HCT116 (cell line): ENCODE data around the gene RHBDF2. TPM values are rescaled to one million over a fixed set of nuclear protein-coding genes. Genes with fewer than 3 reads are reported as not detected.

ENCODE experiments used
- ATAC-seq: fragments of 200-7000 bp; cut with Tn5 transposase; 2 replicates; pipeline ENCODE4 v1.9.1; 2020; ENCODE audit warnings: mild to moderate bottlenecking, moderate library complexity
- BruUV-seq: library from RNA; stranded (reverse); fragments of 400-500 nt; replicated peaks from 2 replicates; lab custom pipeline; 2021; lab: Mats Ljungman, UMichigan
- CTCF ChIA-PET: fragments of 300-600 bp; sonication (Branson Sonifier 250); formaldehyde crosslinking; loops from one replicate; lab custom pipeline; 2021; ENCODE audit warnings: antibody characterized with exemption; lab: Charles Lee
- POLR2A ChIA-PET: fragments of 300-600, 350-600 bp; sonication (Branson Sonifier 250); formaldehyde crosslinking; loops from one replicate; lab custom pipeline; 2021; ENCODE audit warnings: antibody characterized with exemption; lab: Charles Lee
- RAD21 ChIA-PET, 2 experiments: fragments of 300-600 bp; sonication (Branson Sonifier 250); formaldehyde crosslinking; loops; one replicate each; lab custom pipeline; 2023; ENCODE audit warnings: low total read pairs in 2 of 2; ENCODE audit not compliant: uncharacterized antibody in 2 of 2, unreplicated experiment in 2 of 2, low non-redundant PET in 1 of 2; lab: Charles Lee
- DNase-seq: peaks from one replicate; pipeline ENCODE4 v3.0.0-alpha.2; 2010; ENCODE audit warnings: low read depth, low spot score
- H2AFZ ChIP-seq: fragments of 200-600 bp; shearing (Covaris generic), sonication (generic); 2 replicates; pipeline ENCODE4 v1.6.1; 2017; ENCODE audit warnings: low read depth, mixed run types, mixed read lengths, antibody characterized with exemption, low read length; ENCODE audit not compliant: poor library complexity, severe bottlenecking
- H3K27ac ChIP-seq: 2 replicates; pipeline ENCODE4 v1.5.1; 2012; ENCODE audit warnings: low read depth, low read length
- H3K27me3 ChIP-seq: fragments of 200-600 bp; sonication (generic); 2 replicates; pipeline ENCODE4 v1.6.1; 2016; ENCODE audit warnings: mixed run types, low read length, mixed read lengths; ENCODE audit not compliant: insufficient read depth
- H3K36me3 ChIP-seq, 2 experiments: fragments of 200-500 bp in 1 of 2; fragments of 200-600 bp in 1 of 2; sonication (Bioruptor generic) in 1 of 2; sonication (generic) in 1 of 2; 2 replicates each; pipeline versions ENCODE4 v1.5.1 to v1.6.1; 2014 to 2016; ENCODE audit warnings: low read length in 2 of 2, inconsistent platforms in 1 of 2, mixed read lengths in 1 of 2, mixed run types in 1 of 2; ENCODE audit not compliant: insufficient read depth in 2 of 2, control insufficient read depth in 1 of 2
- H3K4me1 ChIP-seq, 2 experiments: fragments of 200-600 bp in 1 of 2; sonication (generic) in 1 of 2; 2 replicates each; pipeline versions ENCODE4 v1.5.1 to v1.6.1; 2012 to 2017; ENCODE audit warnings: low read length in 2 of 2, inconsistent platforms in 1 of 2, mild to moderate bottlenecking in 1 of 2, mixed read lengths in 1 of 2, mixed run types in 1 of 2, moderate library complexity in 1 of 2; ENCODE audit not compliant: insufficient read depth in 2 of 2, control insufficient read depth in 1 of 2
- H3K4me2 ChIP-seq: fragments of 200-600 bp; sonication (generic); 2 replicates; pipeline ENCODE4 v1.6.1; 2017; ENCODE audit warnings: mixed run types, low read length, mixed read lengths
- H3K4me3 ChIP-seq, 2 experiments: fragments of 200-600 bp in 1 of 2; sonication (generic) in 1 of 2; replicated peaks in 1 of 2; 2 replicates each; pipeline ENCODE4 v1.5.1; 2011 to 2016; ENCODE audit warnings: low read length in 2 of 2, control low read depth in 1 of 2, low read depth in 1 of 2, mild to moderate bottlenecking in 1 of 2, mixed read lengths in 1 of 2, mixed run types in 1 of 2
- H3K79me2 ChIP-seq: fragments of 200-600 bp; sonication (generic); 2 replicates; pipeline ENCODE4 v1.6.1; 2017; ENCODE audit warnings: mild to moderate bottlenecking, mixed run types, low read length, moderate library complexity, mixed read lengths; ENCODE audit not compliant: insufficient read depth
- H3K9ac ChIP-seq: fragments of 200-600 bp; sonication (generic); 2 replicates; pipeline ENCODE4 v1.6.1; 2016; ENCODE audit warnings: low read length, mixed read lengths
- H3K9me2 ChIP-seq: fragments of 200-600 bp; sonication (generic), shearing (Covaris generic); 2 replicates; pipeline ENCODE4 v1.6.1; 2017; ENCODE audit warnings: mixed run types, mild to moderate bottlenecking, moderate library complexity; ENCODE audit not compliant: insufficient read depth
- H3K9me3 ChIP-seq, 2 experiments: fragments of 200-500 bp in 1 of 2; fragments of 200-600 bp in 1 of 2; sonication (Bioruptor generic) in 1 of 2; sonication (generic) in 1 of 2; 2 replicates each; pipeline ENCODE4 v1.6.1; 2014 to 2017; ENCODE audit warnings: low read length in 2 of 2, mixed read lengths in 2 of 2, inconsistent platforms in 1 of 2, low read depth in 1 of 2, mild to moderate bottlenecking in 1 of 2, mixed run types in 1 of 2, moderate library complexity in 1 of 2; ENCODE audit not compliant: control insufficient read depth in 1 of 2, insufficient read depth in 1 of 2
- H4K20me1 ChIP-seq: fragments of 200-600 bp; sonication (generic), shearing (Covaris generic); 2 replicates; pipeline ENCODE4 v1.6.1; 2017; ENCODE audit warnings: mixed run types, mild to moderate bottlenecking, moderate library complexity; ENCODE audit not compliant: insufficient read depth
- CEBPB ChIP-seq: IDR thresholded peaks from 2 replicates; pipeline ENCODE4 v1.6.1; 2012; ENCODE audit warnings: low read depth
- CTCF ChIP-seq, 3 experiments: fragments of 200-600 bp in 1 of 3; sonication (generic) in 1 of 3; IDR thresholded peaks in 2 of 3; conservative IDR thresholded peaks in 1 of 3; 2 replicates each; pipeline ENCODE4 v1.5.1; 2012 to 2017; ENCODE audit warnings: low read depth in 2 of 3, low read length in 2 of 3, antibody characterized with exemption in 1 of 3, borderline replicate concordance in 1 of 3, control low read depth in 1 of 3, mild to moderate bottlenecking in 1 of 3, mixed read lengths in 1 of 3, mixed run types in 1 of 3, moderate library complexity in 1 of 3; ENCODE audit not compliant: insufficient read depth in 1 of 3
- EZH2 ChIP-seq: fragments of 200-600 bp; sonication (generic); IDR thresholded peaks from 2 replicates; pipeline ENCODE4 v1.6.1; 2017; ENCODE audit warnings: antibody characterized with exemption, mixed run types
- EZH2phosphoT487 ChIP-seq: fragments of 200-600 bp; IDR thresholded peaks from 2 replicates; pipeline ENCODE4 v1.6.1; 2018; ENCODE audit warnings: antibody characterized with exemption, borderline replicate concordance
- FOSL1 ChIP-seq: IDR thresholded peaks from 2 replicates; pipeline ENCODE4 v1.6.1; 2012; ENCODE audit warnings: low read depth
- JUND ChIP-seq: IDR thresholded peaks from 2 replicates; pipeline ENCODE4 v1.6.1; 2012
- MAX ChIP-seq: IDR thresholded peaks from 2 replicates; pipeline ENCODE4 v1.6.1; 2012
- POLR2A ChIP-seq: IDR thresholded peaks from 2 replicates; pipeline ENCODE4 v1.7.0; 2011; ENCODE audit warnings: borderline replicate concordance; ENCODE audit not compliant: insufficient read depth, insufficient read length; ENCODE audit errors: extremely low read depth
- RAD21 ChIP-seq: IDR thresholded peaks from 2 replicates; pipeline ENCODE4 v1.6.1; 2012; ENCODE audit warnings: low read depth, mild to moderate bottlenecking
- SIN3A ChIP-seq: IDR thresholded peaks from 2 replicates; pipeline ENCODE4 v1.6.1; 2012; ENCODE audit warnings: low read depth
- SP1 ChIP-seq: IDR thresholded peaks from 2 replicates; pipeline ENCODE4 v1.6.1; 2012; ENCODE audit warnings: low read depth
- SRF ChIP-seq: IDR thresholded peaks from 2 replicates; pipeline ENCODE4 v1.6.1; 2012; ENCODE audit warnings: low read depth
- ZBTB33 ChIP-seq: IDR thresholded peaks from 2 replicates; pipeline ENCODE4 v1.6.1; 2011; ENCODE audit warnings: mild to moderate bottlenecking, low read length, moderate library complexity; ENCODE audit not compliant: insufficient replicate concordance; ENCODE audit errors: extremely low read depth
- ZFX ChIP-seq: fragments of 450-650 bp; IDR thresholded peaks from 2 replicates; pipeline ENCODE4 v1.6.1; 2017
- intact Hi-C: fragments of 100-400 bp; cut with micrococcal nuclease; formaldehyde crosslinking; loops from 2 replicates; pipeline ENCODE4 v1.10.0; 2022
- total RNA-seq: library from RNA; stranded (reverse); gene quantifications from one replicate; pipeline ENCODE4 v1.2.1, GENCODE V29; 2021; ENCODE audit not compliant: unreplicated experiment
- TF ChIP-seq, protein P1 (sequence below): IDR thresholded peaks from 2 replicates; pipeline ENCODE4 v1.6.1; 2012; ENCODE audit warnings: low read depth

RHBDF2 gene
- total RNA-seq, 1 experiment from 2014 or later, result 61.1 TPM

DNA sequence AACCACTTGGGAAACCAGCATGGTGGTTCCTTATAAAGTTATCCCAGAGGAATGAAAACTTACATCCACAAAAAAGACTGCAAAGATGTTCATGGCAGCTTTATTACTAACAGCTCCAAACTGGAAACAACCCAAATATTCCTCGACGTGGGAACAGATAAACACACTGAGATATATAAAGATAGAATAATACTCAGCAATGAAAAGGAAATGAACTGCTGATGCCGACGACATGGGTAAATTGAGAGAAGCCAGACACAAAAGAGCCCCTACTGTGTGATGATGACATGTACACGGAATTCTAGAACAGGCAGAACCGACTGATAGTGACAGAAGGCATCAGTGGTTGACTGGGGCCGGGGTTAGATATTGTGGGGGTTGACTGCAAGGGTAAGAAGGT is 48.3 kb upstream of the RHBDF2 start:
- ChIA-PET CTCF (interaction anchor here (0.8 to 1.6 kb wide), 3 partner anchors 8 to 26 kb away, joined by 3 to 6 read pairs (median 4); no protein-coding TSS in a partner anchor), RAD21 (no interaction called here), POLR2A (interaction anchor here (1.1 kb wide), 1 partner anchor 20 kb away, joined by 3 read pairs; a partner anchor contains a TSS)
- H2AFZ ChIP-seq, result no peak overlapping the region
- intact Hi-C loops, result no loop called here
- DNase-seq (no peak), ATAC-seq (no peak)
- no peak overlapping the region for H3K4me3 ChIP-seq
- peaks cover 0 to 13% of the 10 kb centered on the region in 2 experiments; a peak in 2 of 4 replicates for H3K4me1 ChIP-seq
- no peak overlapping the region for H3K9ac ChIP-seq
- no TSS peak for BruUV-seq
- H3K9me2 ChIP-seq, result no peaks in the 10 kb centered on the region
- TF ChIP-seq SP1 (no peak), SIN3A (no peak), RAD21 (no peak), CTCF (IDR thresholded peaks at IDR 0.05 in 2 of 3, conservative IDR thresholded peaks at IDR 0.05 in 1 of 3; ENCODE audit: borderline replicate concordance in 1 of 3, insufficient read depth in 1 of 3, low read depth in 2 of 3, low read length in 2 of 3) (no peak), SRF (no peak), FOSL1 (no peak), ZBTB33 (no peak), ZFX (no peak), POLR2A (no peak), JUND (no peak), EZH2 (no peak), CEBPB (no peak), EZH2phosphoT487 (no peak), MAX (no peak)
- TF ChIP-seq, protein P1, sequence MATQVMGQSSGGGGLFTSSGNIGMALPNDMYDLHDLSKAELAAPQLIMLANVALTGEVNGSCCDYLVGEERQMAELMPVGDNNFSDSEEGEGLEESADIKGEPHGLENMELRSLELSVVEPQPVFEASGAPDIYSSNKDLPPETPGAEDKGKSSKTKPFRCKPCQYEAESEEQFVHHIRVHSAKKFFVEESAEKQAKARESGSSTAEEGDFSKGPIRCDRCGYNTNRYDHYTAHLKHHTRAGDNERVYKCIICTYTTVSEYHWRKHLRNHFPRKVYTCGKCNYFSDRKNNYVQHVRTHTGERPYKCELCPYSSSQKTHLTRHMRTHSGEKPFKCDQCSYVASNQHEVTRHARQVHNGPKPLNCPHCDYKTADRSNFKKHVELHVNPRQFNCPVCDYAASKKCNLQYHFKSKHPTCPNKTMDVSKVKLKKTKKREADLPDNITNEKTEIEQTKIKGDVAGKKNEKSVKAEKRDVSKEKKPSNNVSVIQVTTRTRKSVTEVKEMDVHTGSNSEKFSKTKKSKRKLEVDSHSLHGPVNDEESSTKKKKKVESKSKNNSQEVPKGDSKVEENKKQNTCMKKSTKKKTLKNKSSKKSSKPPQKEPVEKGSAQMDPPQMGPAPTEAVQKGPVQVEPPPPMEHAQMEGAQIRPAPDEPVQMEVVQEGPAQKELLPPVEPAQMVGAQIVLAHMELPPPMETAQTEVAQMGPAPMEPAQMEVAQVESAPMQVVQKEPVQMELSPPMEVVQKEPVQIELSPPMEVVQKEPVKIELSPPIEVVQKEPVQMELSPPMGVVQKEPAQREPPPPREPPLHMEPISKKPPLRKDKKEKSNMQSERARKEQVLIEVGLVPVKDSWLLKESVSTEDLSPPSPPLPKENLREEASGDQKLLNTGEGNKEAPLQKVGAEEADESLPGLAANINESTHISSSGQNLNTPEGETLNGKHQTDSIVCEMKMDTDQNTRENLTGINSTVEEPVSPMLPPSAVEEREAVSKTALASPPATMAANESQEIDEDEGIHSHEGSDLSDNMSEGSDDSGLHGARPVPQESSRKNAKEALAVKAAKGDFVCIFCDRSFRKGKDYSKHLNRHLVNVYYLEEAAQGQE, result no peak
- no peaks in the 10 kb centered on the region for H4K20me1 ChIP-seq
- no peaks in the 10 kb centered on the region for H3K36me3 ChIP-seq
- H3K27me3 ChIP-seq, result no peaks in the 10 kb centered on the region
- no peaks in the 10 kb centered on the region for H3K79me2 ChIP-seq
- no peak overlapping the region for H3K27ac ChIP-seq
- H3K4me2 ChIP-seq, result no peak overlapping the region
- no peaks in the 10 kb centered on the region for H3K9me3 ChIP-seq
